Putamen (tissue), 1 donor: ENCODE data around the gene ABI3BP.

Experiments
- DNase-seq: peaks from one replicate; pipeline ENCODE4 v3.0.0-alpha.2; 2016; ENCODE audit warnings: low spot score

ABI3BP gene

DNA sequence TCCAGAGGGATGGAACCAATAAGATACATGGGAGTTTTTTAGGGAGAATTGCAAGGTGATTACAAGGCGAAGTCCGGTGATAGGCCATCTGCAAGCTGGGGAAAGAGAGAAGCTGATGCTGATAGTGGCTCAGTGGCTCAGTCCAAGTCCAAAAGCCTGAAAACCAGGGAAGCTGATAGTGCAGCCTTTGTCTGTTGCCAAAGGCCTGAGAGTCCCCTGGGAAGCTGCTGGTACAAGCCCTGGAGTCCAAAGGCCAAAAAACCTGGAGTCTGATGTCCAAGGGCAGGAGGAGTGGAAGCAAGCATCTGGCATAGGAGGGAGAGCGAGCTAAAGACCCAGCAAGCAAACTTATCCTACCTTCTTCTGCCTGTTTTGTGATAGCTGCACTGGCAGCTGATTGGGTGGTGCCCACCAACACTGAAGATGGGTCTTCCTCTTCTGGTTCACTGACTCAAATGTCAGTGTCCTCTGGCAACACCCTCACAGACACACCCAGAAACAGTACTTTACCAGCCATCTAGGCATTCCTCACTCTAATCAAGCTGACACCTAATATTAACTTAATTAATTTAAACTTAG is 267.2 kb downstream of the ABI3BP start:
- no peak for DNase-seq

DNA sequence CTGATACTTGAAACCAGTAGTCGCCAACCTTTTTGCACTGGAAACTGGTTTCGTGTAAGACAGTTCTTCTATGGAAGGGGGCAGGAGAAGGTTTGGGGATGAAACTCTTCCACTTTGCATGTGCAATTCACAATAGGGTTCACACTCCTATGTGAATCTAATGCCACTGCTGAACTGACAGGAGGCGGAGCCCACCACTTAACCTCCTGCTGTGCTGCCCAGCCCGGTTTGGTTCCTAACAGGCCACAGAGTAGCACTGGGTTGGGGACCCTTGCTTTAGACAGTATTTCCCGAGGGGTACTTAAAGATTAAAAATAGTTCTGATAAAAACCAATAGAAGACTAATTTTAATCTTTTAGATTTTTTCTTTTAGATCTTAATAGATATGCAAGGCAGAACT is 272.8 kb downstream of the ABI3BP start:
- DNase-seq = no peak

DNA sequence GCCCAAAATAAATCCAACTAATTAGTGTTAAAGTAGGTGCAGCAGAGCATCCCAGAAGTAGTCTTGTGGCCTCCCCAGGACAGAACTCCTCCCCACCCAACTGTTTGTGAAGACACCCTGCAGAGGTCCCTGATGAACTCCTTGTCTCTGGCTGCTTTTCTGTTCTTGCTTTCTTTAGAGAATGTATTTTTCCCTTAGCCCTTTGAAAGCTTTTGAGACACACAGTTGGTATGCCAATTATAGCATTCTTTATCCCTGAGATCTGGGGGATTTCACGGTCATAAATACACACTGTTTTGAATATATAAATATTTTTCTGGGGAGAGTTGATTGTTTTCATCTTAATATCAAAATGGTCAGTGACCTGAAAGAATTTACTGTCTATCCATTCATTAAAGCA is 274.1 kb downstream of the ABI3BP start:
- no peak for DNase-seq

DNA sequence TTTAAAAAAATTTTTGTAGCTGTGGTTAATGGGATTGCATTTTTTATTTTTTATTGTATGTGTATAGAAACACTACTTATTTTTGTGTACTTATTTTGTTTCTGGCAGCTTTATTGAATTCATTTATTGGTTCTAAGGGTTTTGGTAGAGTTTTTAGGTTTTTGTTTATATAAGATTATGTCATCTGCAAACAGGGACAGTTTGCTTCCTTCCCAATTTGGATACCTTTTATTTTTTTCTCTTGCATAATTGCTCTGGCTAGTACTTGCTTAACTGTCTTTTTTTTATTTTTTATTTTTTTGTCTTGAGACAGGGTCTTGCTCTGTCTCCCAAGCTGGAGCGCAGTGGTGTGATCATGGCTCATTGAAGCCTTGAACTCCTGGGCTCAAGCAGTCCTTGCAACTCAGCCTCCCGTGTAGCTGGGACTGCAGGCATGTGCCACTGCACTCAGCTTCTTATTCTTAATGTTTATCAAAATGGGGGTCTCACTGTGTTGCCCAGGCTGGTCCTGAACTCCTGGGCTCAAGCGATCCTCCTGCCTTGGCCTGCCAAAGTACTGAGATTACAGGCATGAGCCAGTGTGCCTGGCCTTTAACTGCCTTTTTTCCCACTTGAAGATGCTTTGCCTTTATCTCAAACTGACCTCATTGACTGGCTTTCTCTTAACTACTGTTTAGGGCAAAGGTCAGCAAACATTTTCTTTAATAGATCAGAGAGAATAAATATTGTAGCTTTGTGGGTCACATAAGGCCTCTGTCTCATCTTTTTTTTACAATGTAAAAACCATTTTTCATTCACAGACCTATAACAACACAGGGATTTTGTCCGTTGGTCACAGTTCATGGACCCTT is 275.4 kb downstream of the ABI3BP start:
- no peak for DNase-seq

DNA sequence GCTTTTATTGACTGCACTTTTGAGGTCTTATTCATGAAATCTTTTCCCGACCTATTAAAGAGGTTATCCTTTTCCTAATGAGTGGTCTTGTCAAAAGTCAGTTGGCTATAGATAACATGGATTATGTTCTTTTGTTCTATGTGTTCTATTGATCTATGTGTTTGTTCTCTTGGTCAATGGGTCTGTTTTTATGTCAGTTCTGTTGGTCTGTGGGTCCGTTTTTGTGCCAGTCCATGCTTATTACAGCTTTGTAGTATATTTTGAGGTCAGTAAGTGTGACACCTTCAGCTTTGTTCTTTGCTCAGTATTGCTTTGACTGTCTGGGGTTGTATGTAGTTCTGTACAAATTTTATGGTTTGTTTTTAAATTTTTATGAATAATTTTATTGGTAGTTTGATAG is 276.2 kb downstream of the ABI3BP start:
- DNase-seq = no peak

DNA sequence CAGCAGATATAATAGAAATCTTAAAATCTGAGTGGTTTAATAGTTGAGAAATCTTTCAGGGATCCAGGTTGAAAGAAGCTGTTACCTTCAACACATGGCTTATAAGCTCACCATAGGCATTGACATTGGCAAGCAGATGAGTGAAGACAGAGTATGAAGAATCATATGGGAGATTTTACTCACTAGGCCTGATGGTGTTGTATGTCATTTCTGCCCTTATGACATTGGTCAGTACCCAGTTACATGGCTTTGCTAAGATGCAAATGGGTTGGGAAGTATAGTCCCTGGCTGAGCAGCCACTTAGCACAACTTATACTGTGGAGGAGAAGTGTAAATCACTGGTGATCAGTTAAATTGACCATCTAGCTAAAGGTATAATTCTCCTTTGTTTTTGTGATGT is 278.0 kb downstream of the ABI3BP start:
- DNase-seq = no peak

DNA sequence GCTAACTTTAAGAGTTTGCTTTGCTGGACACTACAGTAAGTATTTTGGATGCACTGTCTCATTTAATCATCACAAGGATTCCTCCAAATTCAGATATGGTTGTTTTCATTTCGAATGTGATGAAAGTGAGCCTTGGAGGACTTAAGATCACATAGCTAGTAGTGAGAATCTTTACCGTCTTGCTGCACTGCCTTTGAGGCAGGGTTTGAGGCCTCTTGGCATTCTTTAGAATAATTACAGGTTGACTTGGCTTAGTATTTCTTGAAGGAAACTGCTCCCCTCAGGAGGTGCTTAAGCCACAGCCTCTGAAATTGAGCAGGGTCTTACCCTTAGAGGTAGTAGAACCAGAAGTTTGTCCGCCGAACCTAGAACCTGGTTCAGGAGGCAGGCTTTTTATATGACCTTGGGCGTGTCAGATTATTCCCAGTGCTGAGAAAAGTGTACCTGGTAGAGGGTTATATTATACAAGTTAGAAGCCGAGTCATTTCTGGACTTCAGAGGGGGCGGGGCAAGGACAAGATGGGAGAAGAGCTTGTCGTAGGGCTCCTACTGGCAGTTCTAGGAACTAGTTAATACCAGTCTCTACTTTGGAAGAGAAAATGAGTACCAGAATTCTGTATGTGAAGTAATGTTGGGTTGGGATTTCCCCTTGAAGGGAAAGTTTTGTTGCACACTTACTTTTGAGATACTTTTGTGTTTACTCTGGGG is 282.8 kb downstream of the ABI3BP start:
- no peak for DNase-seq

DNA sequence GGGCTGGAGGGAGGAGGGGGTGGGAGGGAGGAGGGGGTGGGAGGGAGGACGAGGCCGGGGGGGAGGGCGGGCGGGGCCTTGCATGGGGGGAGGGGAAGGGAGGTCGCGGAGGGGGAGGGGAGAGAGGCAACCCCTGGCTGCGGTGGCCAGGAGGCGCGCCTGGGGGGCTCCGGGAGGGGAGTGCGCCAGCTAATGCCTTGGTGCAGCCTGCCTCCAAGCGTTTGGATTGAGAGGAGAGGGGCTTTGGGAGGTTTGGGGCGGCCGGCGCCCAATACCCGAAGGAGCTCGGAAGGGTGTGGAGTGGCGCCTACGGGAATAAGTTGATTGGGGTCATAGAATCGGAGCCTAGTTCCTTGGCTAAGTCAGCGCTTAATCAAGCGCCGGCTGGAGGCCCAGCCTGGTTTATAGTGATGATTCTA is 283.4 kb downstream of the ABI3BP start:
- DNase-seq = peak; percentile 14

DNA sequence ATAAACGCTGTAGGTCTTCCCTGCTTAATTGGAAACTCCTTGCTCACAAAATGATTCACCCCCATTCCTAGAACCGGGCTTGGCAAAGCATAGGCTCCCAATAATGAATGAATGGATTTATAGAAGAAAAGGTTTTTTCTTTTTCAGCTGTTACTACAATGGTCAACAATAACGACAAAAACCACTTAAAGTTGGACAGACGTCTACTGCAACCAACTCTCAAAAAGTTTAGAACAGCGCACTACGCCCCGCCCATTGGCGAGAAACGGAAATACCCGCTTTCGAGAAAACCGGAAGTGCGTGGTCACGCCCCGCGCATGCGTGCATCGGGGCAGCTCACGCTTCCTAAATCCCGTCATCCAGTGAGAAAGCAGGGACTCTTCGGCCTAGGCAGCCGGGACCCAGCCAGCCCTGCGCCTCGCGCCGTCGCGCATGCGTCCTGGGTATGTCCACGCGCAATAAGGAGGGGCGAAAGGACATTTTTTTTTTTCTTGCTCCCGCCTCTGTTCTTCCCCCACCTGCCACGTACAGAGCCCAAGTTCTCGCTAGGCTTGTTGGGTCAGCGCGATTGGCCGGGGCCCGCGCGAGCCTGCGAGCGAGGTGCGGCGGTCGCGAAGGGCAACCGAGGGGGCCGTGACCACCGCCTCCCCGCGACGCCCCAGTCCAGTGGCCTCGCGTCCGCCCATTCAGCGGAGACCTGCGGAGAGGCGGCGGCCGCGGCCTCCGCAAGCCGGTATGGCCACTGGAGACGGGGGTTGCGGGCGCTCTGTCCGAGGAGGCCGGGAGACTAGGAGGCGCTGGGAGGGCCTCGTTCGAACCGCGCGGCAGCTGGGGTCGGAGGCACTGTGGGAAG is 284.0 kb downstream of the ABI3BP start, which contains the start of gene TFG:
TSS of gene TFG (plus strand) at position 506 of the 853 bp plus-strand sequence. CDS start 4,192 bp downstream, outside the sequence.
- DNase-seq = peak; percentile 98

DNA sequence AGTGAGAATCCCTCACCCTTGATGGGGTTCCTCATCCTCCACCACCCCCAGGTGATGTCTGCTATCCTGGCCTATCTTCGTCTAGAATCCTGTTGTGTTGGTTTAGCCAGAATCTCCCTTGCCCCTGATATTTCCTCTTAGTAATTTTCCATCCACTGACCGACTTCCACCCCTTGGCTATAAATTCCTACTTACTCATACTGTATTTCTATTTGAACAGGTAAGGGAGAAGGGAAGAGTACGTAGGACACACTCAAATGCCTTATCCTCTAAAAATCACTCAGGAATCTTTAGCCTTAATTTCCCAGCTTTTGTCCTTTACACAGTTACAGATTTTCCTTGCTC is 284.6 kb downstream of the ABI3BP start:
- DNase-seq = no peak

DNA sequence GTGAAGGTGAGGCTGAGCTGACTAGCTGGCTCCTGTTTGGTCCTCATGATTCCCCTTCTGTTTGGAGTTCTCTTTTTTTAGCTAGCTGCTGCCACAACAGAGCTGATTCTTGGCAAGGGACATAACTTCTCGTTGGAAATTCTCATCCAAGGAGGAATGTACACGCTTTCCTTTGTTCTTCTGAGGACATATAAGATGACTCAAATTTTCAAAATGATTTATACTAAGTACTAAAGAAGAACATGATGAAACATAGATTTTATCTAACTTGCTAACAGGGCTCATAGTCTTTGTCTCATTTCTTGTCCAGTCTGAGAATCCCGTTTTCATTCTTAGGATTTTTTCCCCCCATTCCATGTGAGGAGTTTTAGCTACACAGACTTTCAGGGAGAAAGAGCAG is 286.9 kb downstream of the ABI3BP start:
- no peak for DNase-seq

DNA sequence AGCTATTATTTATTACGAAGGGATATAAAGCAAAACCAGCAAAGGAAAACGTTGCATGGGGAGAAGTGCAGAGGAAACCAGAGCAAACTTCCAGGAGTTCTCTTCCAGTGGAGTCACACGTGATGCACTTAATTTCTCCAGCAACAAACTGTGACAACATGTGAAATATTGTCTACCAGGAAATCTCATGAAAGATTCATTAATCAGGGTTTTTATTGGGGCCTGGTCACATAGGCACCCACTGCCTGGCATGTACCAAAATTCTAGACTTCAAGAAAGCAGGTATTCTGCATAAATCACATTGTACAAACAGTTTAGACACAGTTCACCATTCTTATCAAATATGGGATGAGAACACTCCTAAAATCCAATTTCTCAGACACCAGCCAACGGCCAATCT is 289.4 kb downstream of the ABI3BP start:
- DNase-seq = no peak

DNA sequence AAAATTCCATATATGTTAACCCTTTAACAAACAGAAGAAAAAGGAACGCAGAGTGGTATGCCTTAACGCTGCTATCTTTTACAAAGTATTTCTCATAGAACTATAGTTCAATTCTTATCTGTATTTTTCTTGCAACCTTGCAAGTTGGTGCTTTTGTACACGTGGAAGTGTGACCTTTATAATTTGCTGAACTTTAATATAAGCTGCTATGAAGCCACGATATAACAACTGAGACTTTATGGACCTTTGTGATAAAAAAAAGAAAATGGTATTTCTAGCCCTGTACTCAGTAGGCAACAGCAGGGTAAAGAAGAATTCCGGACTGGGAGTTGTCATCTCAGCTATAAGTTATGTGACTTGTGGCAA is 290.3 kb downstream of the ABI3BP start:
- no peak for DNase-seq

DNA sequence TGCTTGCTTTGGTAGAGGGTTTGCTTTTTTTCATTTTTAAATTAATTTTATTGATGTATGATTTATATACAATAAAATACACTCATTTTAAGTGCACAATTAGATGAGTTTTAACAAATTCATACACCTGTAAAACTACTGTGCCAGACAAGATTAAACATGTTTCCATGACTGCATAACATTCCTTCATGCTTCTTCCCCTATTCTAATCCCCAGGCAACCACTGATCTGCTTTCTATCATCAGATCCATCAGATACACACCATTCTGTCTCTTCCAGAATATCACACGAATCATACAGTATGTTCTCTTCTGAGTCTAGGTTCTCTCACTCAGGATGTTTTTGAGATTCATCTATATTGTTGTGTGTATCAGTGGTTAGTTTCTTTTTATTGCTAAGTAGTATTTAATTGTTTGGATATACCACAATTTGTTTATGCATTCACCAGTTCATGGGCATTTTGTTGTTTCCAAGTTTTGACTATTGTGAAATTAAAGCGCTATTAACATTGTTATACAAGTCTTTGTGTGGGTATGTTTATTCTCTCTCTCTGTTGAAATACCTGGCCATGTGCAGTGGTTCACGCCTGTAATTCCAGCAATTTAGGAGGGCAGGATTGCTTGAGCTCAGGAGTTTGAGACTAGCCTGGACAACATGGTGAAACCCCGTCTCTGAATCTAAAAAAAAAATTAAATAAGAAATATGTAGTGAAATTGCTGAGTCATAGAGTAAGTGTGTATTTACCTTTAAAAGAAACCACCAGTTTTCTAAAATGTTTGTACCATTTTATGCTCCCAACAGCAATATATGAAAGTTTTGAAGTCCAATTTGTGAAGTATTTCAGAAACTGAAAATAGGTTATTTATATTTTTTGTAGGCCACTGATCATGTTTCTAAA is 290.9 kb downstream of the ABI3BP start:
- no peak for DNase-seq

DNA sequence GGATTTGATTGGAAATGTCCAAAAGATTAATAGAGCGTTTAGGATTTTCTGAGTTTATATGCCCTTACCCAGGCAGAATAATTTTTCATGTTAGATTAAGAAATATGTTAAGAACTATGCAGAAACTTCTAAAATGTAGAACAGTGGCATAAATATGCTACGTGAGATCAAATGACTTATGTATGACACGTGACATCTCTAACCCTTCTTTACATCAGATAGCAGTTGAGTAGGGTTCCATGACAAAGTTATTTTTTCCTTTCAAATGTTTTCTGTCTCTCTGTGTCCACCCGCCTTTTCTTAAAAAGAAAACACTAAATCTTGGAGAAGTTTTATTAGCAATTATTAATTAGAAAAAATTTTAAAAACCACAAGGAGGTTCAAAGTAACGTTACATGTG is 292.5 kb downstream of the ABI3BP start:
- no peak for DNase-seq
